Measurements from ENCODE around the gene KAT6B. TPM values are rescaled to one million over a fixed set of nuclear protein-coding genes. Genes with fewer than 3 reads are reported as not detected.

Gene KAT6B
- total and polyA plus RNA-seq, 2 of the 8 experiments (the other 6 are each of a cell fraction or from before 2014, with no cell fraction given) = 7.3 to 30.8 TPM

- H3K23me2 ChIP-seq (ENCODE audit: low read depth, low read length) = peaks cover 2% of the 10 kb centered on the region; the same call in 1 of the 2 replicates
- no peak overlapping the region for H2BK120ac ChIP-seq (replicated peaks; ENCODE audit: low read depth, low read length)
- no peaks in the 10 kb centered on the region for H4K20me1 ChIP-seq (replicated peaks in 1 of 2; ENCODE audit: control insufficient read depth in 1 of 2, insufficient read depth in 2 of 2, low read length in 2 of 2)
- H3K27me3 ChIP-seq (replicated peaks in 1 of 4; ENCODE audit: control insufficient read depth in 3 of 4, extremely low read depth in 1 of 4, insufficient read depth in 3 of 4, low read length in 3 of 4) = no peaks in the 10 kb centered on the region
- no peak overlapping the region for H3K23ac ChIP-seq (ENCODE audit: insufficient read length)
- H3K14ac ChIP-seq (ENCODE audit: insufficient read length) = no peak overlapping the region
- H2BK15ac ChIP-seq (ENCODE audit: low read length) = no peak overlapping the region
- no peak overlapping the region for H2BK12ac ChIP-seq (ENCODE audit: low read depth, low read length)
- no peaks in the 10 kb centered on the region for H3K36me3 ChIP-seq (ENCODE audit: control insufficient read depth in 2 of 4, insufficient read depth in 4 of 4, low read length in 3 of 4)
- no peak overlapping the region for H3K9ac ChIP-seq (replicated peaks in 1 of 4; ENCODE audit: extremely low read depth in 1 of 4, low read depth in 3 of 4, low read length in 3 of 4)
- H2AFZ ChIP-seq (ENCODE audit: low read length) = no peak overlapping the region
- no peak overlapping the region for H2BK5ac ChIP-seq (ENCODE audit: low read depth, low read length)
- DNase-seq (ENCODE audit: low read depth in 1 of 2, low spot score in 2 of 2) (no peak), FAIRE-seq (no peak)
- H3K4me3 ChIP-seq (ENCODE audit: extremely low read depth in 1 of 4, insufficient read depth in 2 of 4, low read depth in 3 of 4, low read length in 4 of 4) = no peak overlapping the region
- no peak overlapping the region for H3K4me2 ChIP-seq (ENCODE audit: insufficient read depth in 1 of 2, low read depth in 2 of 2, low read length in 2 of 2)
- H4K5ac ChIP-seq (ENCODE audit: insufficient read length, low read depth, low read length) = no peak overlapping the region
- H3K9me3 ChIP-seq (ENCODE audit: insufficient read depth in 2 of 2, low read depth in 1 of 2, low read length in 1 of 2) = no peaks in the 10 kb centered on the region
- H3K18ac ChIP-seq (ENCODE audit: extremely low read depth, low read length) = no peak overlapping the region
- H4K8ac ChIP-seq (ENCODE audit: extremely low read depth, insufficient read depth, low read length) = no peak overlapping the region
- no peak overlapping the region for H3K4ac ChIP-seq (replicated peaks; ENCODE audit: insufficient read length, low read depth, low read length)
- H4K91ac ChIP-seq (replicated peaks; ENCODE audit: insufficient read length, low read length) = no peak overlapping the region
- no peak overlapping the region for H3K27ac ChIP-seq (ENCODE audit: low read depth, low read length)
- H3K79me1 ChIP-seq (ENCODE audit: low read depth, low read length) = no peaks in the 10 kb centered on the region; the same call in none of the 2 replicates
- TF ChIP-seq RXRA (IDR thresholded peaks at IDR 0.05; ENCODE audit: insufficient read depth, low read depth, low read length) (no peak), RNF2 (IDR thresholded peaks at IDR 0.05; ENCODE audit: borderline replicate concordance, low read depth, low read length, missing control alignments, poor library complexity, severe bottlenecking) (no peak), CTCF (IDR thresholded peaks at IDR 0.05; ENCODE audit: control extremely low read depth in 1 of 3, insufficient read depth in 1 of 3, low read depth in 1 of 3, low read length in 3 of 3) (no peak), TEAD4 (IDR thresholded peaks at IDR 0.05; ENCODE audit: low read depth, low read length) (no peak), SP2 (IDR thresholded peaks at IDR 0.05; ENCODE audit: low read length) (no peak), CBX5 (IDR thresholded peaks at IDR 0.05; ENCODE audit: low read depth, low read length) (no peak), KDM4A (IDR thresholded peaks at IDR 0.05; ENCODE audit: low read depth, low read length, severe bottlenecking) (no peak), JUND (IDR thresholded peaks at IDR 0.05; ENCODE audit: low read length) (no peak), CTBP2 (IDR thresholded peaks at IDR 0.05; ENCODE audit: borderline replicate concordance, insufficient read depth, insufficient read length, low read length) (no peak)
- H3K4me1 ChIP-seq (replicated peaks in 1 of 4; ENCODE audit: control insufficient read depth in 3 of 4, insufficient read depth in 4 of 4, low read length in 3 of 4) = no peaks in the 10 kb centered on the region
- H2AK5ac ChIP-seq (ENCODE audit: low read depth, low read length) = no peak overlapping the region
- H2BK20ac ChIP-seq (ENCODE audit: low read length) = no peak overlapping the region
- H3K56ac ChIP-seq (replicated peaks; ENCODE audit: insufficient read length, low read depth, low read length) = no peak overlapping the region
- H3K79me2 ChIP-seq (ENCODE audit: control insufficient read depth in 1 of 2, insufficient read depth in 2 of 2, low read length in 2 of 2) = peaks cover 3 to 40% of the 10 kb centered on the region in 2 experiments; a peak in 2 of 4 replicates
- CTCF ChIA-PET (ENCODE audit: partially characterized antibody) = interaction anchor here (0.7 kb wide), 1 partner anchor 99 kb away, joined by 4 read pairs; no protein-coding TSS in a partner anchor
- POLR2A ChIA-PET (ENCODE audit: partially characterized antibody) = interaction anchor here (1.7 kb wide), 1 partner anchor 14 kb away, joined by 3 read pairs; no protein-coding TSS in a partner anchor
These were observed 51.5 kb downstream of the KAT6B start for GRCh38 chr10:74877898-74878297.

All from H1 (cell line).